Spinal cord (tissue), 10 donors: ENCODE data around the gene IMP4. TPM values are rescaled to one million over a fixed set of nuclear protein-coding genes. Genes with fewer than 3 reads are reported as not detected.
A peak's percentile ranks its signal among the peaks of the same experiment; 100 is the strongest.

ENCODE experiments used
- DNase-seq, 6 donors: peaks; one replicate each; pipeline versions ENCODE4 v3.0.0 to v3.0.0-alpha.2; 2013 to 2015; ENCODE audit warnings: low spot score in 6 of 6, low read depth in 4 of 6
- H3K27ac ChIP-seq: one replicate; pipeline ENCODE4 v1.5.1; 2013; ENCODE audit warnings: low read depth, low read length, control low read depth
- H3K27me3 ChIP-seq: one replicate; pipeline ENCODE4 v1.6.1; 2013; ENCODE audit warnings: low read length; ENCODE audit not compliant: control insufficient read depth, insufficient read depth
- H3K36me3 ChIP-seq: one replicate; pipeline ENCODE4 v1.6.1; 2013; ENCODE audit warnings: low read length; ENCODE audit not compliant: control insufficient read depth, insufficient read depth
- H3K4me1 ChIP-seq: one replicate; pipeline ENCODE4 v1.6.1; 2013; ENCODE audit warnings: low read length; ENCODE audit not compliant: control insufficient read depth, insufficient read depth
- H3K4me3 ChIP-seq: one replicate; pipeline ENCODE4 v1.5.1; 2013; ENCODE audit warnings: low read depth, low read length, control low read depth
- H3K9me3 ChIP-seq: one replicate; pipeline ENCODE4 v1.6.1; 2013; ENCODE audit warnings: low read length; ENCODE audit not compliant: control insufficient read depth, insufficient read depth
- WGBS: methylation state at CpG from one replicate; pipeline ENCODE4 v1.1.5; 2013; ENCODE audit warnings: missing lambda C conversion rate; ENCODE audit not compliant: insufficient coverage; 5-methylcytosine and 5-hydroxymethylcytosine counted together
- polyA plus RNA-seq, 2 donors: library from polyadenylated mRNA; unstranded; fragments of 120-200 nt; gene quantifications; one replicate each; pipeline ENCODE4 v1.2.1, GENCODE V29; 2013; ENCODE audit not compliant: insufficient read length in 2 of 2
- total RNA-seq, 2 donors: library from RNA; depleted of rRNA in 1 of 2; stranded (reverse); fragments of 120-200 nt in 1 of 2; fragments of >200 nt in 1 of 2; gene quantifications; one replicate each; pipeline versions ENCODE4 v1.2.3 to v1.2.4, GENCODE V29; 2013 to 2014
- donor health status: healthy.

Gene IMP4
- total and polyA plus RNA-seq, 4 donors = 46.7 to 55.1 (median 54.1) TPM

- Histone ChIP-seq H3K27ac (no peak overlapping the region), H3K4me1 (peaks cover 16% of the 10 kb centered on the region), H3K36me3 (peaks cover 6% of the 10 kb centered on the region), H3K9me3 (no peaks in the 10 kb centered on the region), H3K27me3 (no peaks in the 10 kb centered on the region), H3K4me3 (no peak overlapping the region)
- 62% methylated on average over 5 of the region's 6 CpGs for WGBS
- DNase-seq = no peak
Measured at GRCh38 chr2:130334026-130334425, 8.7 kb upstream of the IMP4 start.

GRCh38 chr2:130335226-130335625, 7.5 kb upstream of the IMP4 start:
- Histone ChIP-seq H3K9me3 (no peaks in the 10 kb centered on the region), H3K36me3 (peaks cover 18% of the 10 kb centered on the region), H3K27ac (no peak overlapping the region), H3K27me3 (no peaks in the 10 kb centered on the region), H3K4me1 (peaks cover 16% of the 10 kb centered on the region), H3K4me3 (no peak overlapping the region)
- no peak for DNase-seq

DNA sequence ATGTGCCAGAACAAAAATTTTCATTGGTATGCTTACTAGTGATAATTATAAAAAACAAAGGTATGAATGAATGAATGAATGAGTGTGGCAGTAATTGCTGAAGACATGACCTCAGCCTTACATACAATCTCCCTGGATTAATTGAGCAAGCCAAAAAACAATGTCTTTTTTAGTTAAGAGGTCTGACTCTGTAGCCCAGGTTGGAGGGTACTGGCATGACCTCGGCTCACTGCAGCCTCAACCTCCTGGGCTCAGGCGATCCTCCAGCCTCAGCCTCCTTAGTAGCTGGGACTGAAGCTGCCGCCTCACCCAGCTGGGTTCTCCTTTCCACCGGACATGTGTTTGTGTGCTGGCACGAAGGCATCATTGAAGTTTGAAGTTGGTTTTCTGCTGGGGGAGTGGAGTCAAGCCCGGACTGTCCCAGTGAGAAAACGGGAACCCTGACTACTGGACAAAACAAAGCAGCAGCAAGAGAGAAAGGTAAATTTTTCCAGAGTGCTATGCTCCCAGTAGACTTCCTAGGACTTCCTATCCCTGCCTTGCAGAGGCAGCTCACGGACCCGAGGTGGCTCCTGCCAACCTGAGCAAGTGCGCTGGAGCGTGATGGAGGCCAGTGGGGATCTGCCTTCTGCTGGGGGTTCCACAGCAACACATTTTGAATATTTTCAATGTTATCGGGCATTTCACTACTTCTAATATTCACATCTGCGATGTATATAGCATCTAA, 6.4 kb upstream of the IMP4 start:
- no peak for DNase-seq
- peaks cover 22% of the 10 kb centered on the region for H3K36me3 ChIP-seq
- H3K27me3 ChIP-seq = no peaks in the 10 kb centered on the region
- no peak overlapping the region for H3K27ac ChIP-seq
- 72% methylated on average over 7 of the region's 13 CpGs for WGBS
- H3K4me1 ChIP-seq = peaks cover 21% of the 10 kb centered on the region
- no peaks in the 10 kb centered on the region for H3K9me3 ChIP-seq
- H3K4me3 ChIP-seq = peak overlapping the region; percentile 46

- DNase-seq = peak in 5 of 6 donors; percentile 68 to 97 (median 80)
- peak overlapping the region; percentile 55 for H3K27ac ChIP-seq
- H3K27me3 ChIP-seq = no peaks in the 10 kb centered on the region
- WGBS = 2% methylated on average over 21 of the region's 29 CpGs
- no peaks in the 10 kb centered on the region for H3K9me3 ChIP-seq
- H3K36me3 ChIP-seq = peaks cover 22% of the 10 kb centered on the region
- peaks cover 25% of the 10 kb centered on the region for H3K4me1 ChIP-seq
- peak overlapping the region; percentile 46 for H3K4me3 ChIP-seq
Measured at GRCh38 chr2:130336877-130337734, 5.6 kb upstream of the IMP4 start.

- no peaks in the 10 kb centered on the region for H3K9me3 ChIP-seq
- no peak for DNase-seq
- no peak overlapping the region for H3K4me3 ChIP-seq
- H3K27ac ChIP-seq = no peak overlapping the region
- no peaks in the 10 kb centered on the region for H3K27me3 ChIP-seq
- WGBS = no CpG with 5 or more reads among the region's 8 CpGs
- H3K4me1 ChIP-seq = peaks cover 20% of the 10 kb centered on the region
- peaks cover 22% of the 10 kb centered on the region for H3K36me3 ChIP-seq
Measured at GRCh38 chr2:130337735-130338325, 4.9 kb upstream of the IMP4 start.

- H3K36me3 ChIP-seq = peaks cover 26% of the 10 kb centered on the region
- no peaks in the 10 kb centered on the region for H3K9me3 ChIP-seq
- no peak for DNase-seq
- 83% methylated on average over 10 of the region's 12 CpGs for WGBS
- H3K4me1 ChIP-seq = peaks cover 29% of the 10 kb centered on the region
- H3K27me3 ChIP-seq = no peaks in the 10 kb centered on the region
- H3K27ac ChIP-seq = no peak overlapping the region
- no peak overlapping the region for H3K4me3 ChIP-seq
Measured at GRCh38 chr2:130338793-130339345, 3.8 kb upstream of the IMP4 start.

DNA sequence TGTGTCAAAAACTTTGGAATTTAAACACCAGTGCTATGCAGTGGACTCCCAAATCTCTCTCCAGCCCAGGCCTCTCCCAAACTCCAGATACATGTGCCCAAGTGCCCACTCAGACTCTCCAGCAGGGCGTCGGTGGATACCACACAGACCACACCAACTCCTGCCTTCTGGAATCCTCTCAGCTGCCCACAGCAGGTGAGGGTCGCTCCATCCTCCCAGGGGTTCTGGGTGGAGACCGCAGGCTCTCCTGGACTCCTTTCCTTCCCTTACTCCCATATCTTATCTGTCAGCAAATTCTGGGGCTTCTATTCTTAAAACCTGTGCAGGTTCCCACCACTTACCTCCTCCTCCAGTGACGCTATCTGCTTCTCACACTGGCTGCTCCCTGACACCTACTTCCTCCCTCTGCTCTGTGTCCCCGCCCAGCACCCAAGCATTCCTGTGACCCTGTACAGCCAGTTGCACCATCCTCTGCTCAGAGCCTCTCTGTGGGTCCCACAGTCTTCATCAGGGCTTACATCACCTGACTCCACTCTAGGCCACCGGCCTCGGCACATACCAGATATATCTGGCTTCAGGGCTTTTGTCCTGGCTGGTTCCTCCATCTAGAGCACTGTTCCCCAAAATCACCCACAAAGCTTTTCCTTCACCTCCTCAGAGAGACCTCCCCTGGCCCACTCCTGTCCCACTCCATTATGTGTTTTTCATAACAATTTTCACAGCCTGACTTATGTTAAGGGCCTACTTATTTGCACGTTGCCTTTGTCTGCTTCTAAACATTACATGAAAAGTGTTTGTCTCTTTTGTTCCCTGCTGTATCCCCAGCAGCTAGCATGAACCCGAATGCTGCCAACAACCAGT, 2.6 kb upstream of the IMP4 start:
- DNase-seq = no peak
- Histone ChIP-seq H3K27ac (no peak overlapping the region), H3K9me3 (no peaks in the 10 kb centered on the region), H3K36me3 (peaks cover 36% of the 10 kb centered on the region), H3K4me3 (no peak overlapping the region), H3K4me1 (peaks cover 32% of the 10 kb centered on the region), H3K27me3 (no peaks in the 10 kb centered on the region)
- 97% methylated on average over 8 of the region's 10 CpGs for WGBS

DNA sequence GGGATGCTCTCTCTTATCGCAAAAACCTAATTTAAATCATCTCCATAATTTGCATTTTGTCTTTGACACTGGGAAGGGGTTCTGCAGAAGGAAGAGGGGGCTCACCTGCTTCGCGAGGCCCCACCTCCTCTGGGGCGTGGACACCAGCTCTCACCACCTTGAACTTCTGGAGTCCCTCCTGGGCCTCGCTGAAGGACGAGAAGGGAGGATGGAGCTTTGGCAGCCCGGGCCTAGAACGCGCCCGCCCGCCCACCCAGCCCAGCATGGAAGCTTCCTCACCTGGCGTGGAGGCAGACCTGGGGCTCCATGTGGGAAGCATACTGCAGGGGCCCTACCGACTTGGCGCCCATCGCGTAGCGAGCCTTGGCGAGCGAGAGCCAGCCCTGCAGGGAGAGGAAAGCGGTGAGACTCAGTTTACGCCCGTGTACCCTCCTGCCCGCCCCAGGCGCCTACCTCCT, 1.1 kb upstream of the IMP4 start:
- Histone ChIP-seq H3K27ac (peak overlapping the region; percentile 95), H3K9me3 (no peaks in the 10 kb centered on the region), H3K27me3 (no peaks in the 10 kb centered on the region), H3K4me1 (peaks cover 30% of the 10 kb centered on the region), H3K36me3 (peaks cover 51% of the 10 kb centered on the region), H3K4me3 (peak overlapping the region; percentile 95)
- DNase-seq = no peak
- WGBS = 0% methylated on average over 20 of the region's 24 CpGs
